ENCODE measurements around the gene HYKK.

DNA sequence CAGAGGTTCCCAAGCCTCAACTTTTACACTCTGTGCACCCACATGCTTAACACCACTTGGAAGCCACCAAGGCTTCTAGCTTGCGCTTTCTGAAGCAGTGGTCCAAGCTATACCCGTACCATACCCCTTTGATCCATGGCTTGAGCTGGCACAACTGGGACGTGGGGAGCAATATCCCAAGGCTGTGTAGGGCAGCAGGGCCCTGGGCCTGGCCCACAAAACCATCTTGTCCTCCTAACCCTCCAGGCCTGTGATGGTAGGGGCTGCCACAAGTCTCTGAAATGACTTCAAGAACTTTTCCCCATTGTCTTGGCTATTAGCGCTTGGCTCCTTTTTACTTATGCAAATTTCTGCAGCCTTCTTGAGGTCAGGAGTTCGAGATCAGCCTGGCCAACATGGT is 16.9 kb downstream of the HYKK start:
- TF ChIP-seq POLR2A (IDR thresholded peaks at IDR 0.05; ENCODE audit: low read depth, low read length) (no peak), POLR2AphosphoS5 (IDR thresholded peaks at IDR 0.05; ENCODE audit: low read depth, low read length) (no peak), SPI1 (IDR thresholded peaks at IDR 0.05; ENCODE audit: low read depth, low read length) (no peak), TAF1 (IDR thresholded peaks at IDR 0.05; ENCODE audit: low read depth, low read length) (no peak), POU2F2 (IDR thresholded peaks at IDR 0.05; ENCODE audit: low read depth, low read length) (no peak), PAX5 (IDR thresholded peaks at IDR 0.05; ENCODE audit: insufficient read depth, low read length, severe bottlenecking) (no peak)

Data from GM12891 (cell line).